HG02938 (cell line): ENCODE data around the gene LY86.

ENCODE experiments used
- ATAC-seq: cut with Tn5 transposase; IDR thresholded peaks from one replicate; pipeline ENCODE4 v1.9.1; 2021; ENCODE audit warnings: mild to moderate bottlenecking, moderate library complexity; ENCODE audit not compliant: unreplicated experiment

Gene LY86

GRCh38 chr6:6699741-6700367, 111.3 kb downstream of the LY86 start:
- ATAC-seq, result no peak

- ATAC-seq, result no peak
Observed at GRCh38 chr6:6700407-6701270, 112.1 kb downstream of the LY86 start.

- no peak for ATAC-seq
Observed at GRCh38 chr6:6701864-6702263, 113.3 kb downstream of the LY86 start.

- no peak for ATAC-seq
Observed at GRCh38 chr6:6703699-6704098, 115.2 kb downstream of the LY86 start.
